SKM-1 (cell line): ENCODE results near the gene C2orf49.

Experiments used
- DNase-seq: peaks from one replicate; lab custom pipeline; 2025; ENCODE audit not compliant: unreplicated experiment; lab: John Stamatoyannopoulos, UW

The C2orf49 gene

GRCh38 chr2:105381101-105381668 is 43.8 kb downstream of the C2orf49 start:
- DNase-seq = no peak

DNA sequence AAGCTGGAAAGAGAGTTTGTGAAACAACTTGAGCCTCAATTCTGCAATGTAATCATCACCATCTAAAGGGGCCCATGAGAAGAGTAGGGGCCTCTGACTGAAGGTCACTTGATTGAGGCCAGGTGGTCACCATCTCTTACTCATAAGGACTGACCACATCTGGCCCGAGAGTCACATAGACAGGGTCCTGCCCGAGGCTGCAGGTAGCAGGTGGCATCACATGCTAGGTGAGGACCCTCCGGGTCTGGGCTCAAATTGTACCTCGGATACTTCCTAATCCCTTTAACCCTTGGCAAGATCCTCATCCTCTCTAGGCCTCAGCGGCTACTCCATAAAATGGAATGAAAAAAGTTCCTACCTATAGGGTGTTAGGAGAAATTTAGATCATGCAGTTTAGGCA is 44.8 kb downstream of the C2orf49 start:
- DNase-seq = no peak

DNA sequence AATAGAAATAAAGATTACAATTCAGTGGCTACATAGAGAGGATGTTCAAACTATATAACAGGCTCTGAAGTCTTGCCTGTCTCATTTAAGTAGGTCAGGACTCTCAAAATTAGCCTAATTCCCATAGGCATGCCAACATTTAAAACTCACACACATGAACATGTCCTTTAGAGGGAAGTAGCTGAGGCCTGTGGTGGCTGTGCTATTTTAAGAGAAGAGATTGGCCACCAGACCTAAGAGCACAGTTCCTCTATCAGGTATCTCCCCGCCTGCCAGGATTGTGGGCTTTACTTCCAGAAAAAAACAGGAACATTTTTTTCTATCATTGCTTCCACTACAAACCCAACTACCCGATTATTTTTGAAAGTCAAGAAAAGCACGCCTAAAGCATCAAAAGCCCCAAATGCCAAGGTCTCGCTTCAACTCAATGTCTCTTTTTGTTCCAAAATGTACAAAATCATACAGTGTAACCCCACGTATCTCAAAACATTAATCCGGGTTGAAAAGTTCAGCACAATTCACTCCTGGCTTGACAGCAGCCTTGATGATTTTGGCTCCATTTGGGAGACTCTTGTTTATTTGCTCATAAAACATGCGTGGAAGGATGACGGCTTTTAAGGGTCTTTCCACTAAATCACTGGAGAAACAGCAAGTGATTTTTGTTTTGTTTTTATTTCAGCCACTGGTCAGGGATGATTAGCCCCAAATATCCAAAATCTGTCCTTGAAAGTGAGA is 46.3 kb downstream of the C2orf49 start:
- peak; percentile 49 for DNase-seq

DNA sequence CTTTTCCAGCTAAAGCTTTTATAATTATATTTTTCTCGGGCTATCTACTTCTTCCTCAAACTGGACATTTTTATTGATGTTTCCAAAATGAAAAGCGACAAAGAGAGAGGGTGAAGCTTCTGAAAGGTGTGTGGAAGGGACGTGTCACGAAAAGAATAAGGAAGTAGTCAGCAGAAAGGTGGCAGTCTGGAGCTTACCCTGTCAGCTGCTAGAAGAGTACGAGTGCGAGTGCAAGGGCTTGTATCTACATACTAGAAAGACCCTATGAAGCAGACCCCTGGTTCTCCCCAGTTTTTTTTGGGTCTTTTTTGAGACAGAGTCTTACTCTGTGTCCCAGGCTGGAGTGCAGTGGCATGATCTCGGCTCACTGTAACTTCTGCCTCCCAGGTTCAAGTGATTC is 46.9 kb downstream of the C2orf49 start:
- DNase-seq = no peak

DNA sequence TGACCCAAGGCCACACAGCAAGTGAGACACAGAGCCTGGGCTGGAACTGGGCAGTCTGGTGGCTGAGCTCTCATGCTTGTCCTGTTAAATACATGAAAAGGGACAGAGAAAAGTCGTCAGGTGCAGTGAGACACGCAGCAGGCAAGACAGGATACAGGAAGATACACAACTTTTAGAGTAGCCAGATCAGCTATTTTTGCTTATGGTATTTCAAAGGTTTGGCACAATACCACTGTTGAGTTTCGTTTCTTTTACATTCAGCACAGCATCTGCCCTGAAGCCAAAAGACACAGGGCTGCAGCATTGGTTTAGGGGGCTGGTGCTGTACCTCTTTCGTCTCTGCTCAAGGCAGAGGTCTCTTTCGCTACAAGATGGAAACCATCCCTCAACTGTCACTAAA is 47.5 kb downstream of the C2orf49 start:
- DNase-seq = no peak

- no peak for DNase-seq
Observed at GRCh38 chr2:105385731-105386540, 48.6 kb downstream of the C2orf49 start.

DNA sequence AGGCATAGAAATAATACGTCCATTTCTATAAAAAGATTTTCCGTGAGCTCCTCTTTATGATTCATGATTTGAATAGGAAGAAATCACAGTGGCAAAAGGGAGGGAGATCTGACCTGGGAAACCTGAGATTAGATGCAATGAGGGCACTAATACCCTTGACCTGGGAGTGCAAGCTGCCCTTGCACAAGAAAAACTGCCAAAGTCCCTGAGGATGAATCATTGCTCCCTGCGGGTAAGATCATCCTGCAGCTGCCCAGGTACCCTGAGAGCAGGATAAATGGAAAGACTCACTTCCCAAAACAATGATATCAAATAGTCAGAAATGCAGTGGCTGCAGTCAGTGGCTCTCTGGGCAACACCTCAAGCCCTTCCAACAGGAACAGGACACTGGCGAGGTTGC is 49.9 kb downstream of the C2orf49 start:
- no peak for DNase-seq

DNA sequence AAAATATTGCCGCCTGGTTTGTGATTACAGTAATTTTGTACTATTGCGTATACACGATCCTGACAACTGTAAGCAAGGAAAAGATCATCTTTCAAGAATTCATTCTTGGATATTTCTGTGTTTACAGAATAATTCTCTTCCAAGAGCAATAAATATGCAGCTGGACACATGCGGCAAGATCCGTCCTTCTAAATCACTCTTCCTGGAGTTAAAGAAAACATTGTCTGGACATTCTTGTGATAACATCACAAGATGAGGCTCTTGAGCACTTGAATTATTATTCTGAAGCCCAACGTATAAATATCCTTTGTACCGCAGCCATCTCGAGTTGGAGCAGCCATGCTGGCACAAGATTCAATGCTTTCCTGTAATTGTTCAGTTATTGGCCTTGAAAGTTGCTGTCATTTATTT is 51.6 kb downstream of the C2orf49 start:
- no peak for DNase-seq

DNA sequence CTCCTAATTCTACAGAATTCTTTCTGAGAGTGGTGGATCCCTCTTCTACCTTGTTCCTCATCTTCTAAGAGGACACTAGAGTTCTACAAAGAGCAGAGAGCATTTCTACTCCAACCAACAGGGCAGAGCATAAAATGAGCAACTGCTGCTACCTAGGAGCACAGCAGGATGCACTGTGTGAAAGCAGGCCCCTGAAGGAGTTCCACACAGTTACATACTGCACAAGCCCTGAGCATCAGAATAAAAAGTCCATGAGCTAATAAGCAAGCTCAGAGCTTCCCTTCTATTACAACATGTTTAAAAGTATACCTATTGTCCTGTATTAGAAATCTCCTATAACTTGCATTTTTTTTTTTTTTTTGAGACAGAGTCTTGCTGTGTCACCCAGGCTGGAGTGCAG is 53.1 kb downstream of the C2orf49 start:
- DNase-seq = no peak

DNA sequence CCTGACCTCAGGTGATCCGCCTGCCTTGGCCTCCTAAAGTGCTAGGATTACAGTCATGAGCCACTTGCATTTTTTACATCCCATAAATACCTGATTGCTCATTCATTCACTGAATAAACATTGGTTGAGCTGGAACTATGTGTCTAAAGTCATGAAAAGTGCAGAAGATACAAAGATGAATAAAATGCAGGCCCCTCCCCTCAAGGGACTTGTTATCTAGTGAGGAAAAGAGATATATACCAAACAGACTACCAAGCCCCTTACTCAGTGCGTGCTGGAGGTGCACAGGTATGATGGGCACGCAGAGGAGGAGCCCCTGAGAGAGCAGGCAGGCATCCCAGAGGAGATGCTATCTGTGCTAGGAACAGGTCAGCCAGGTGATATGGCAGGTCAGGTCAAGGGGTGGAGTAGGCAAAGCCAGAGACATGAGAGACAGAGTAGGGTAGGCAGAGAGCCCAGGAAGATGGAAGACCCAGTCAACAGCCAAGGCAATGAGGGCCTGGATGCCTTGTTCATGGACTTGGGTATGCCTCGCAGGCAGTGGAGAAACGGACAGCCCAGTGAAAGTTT is 53.8 kb downstream of the C2orf49 start:
- no peak for DNase-seq

DNA sequence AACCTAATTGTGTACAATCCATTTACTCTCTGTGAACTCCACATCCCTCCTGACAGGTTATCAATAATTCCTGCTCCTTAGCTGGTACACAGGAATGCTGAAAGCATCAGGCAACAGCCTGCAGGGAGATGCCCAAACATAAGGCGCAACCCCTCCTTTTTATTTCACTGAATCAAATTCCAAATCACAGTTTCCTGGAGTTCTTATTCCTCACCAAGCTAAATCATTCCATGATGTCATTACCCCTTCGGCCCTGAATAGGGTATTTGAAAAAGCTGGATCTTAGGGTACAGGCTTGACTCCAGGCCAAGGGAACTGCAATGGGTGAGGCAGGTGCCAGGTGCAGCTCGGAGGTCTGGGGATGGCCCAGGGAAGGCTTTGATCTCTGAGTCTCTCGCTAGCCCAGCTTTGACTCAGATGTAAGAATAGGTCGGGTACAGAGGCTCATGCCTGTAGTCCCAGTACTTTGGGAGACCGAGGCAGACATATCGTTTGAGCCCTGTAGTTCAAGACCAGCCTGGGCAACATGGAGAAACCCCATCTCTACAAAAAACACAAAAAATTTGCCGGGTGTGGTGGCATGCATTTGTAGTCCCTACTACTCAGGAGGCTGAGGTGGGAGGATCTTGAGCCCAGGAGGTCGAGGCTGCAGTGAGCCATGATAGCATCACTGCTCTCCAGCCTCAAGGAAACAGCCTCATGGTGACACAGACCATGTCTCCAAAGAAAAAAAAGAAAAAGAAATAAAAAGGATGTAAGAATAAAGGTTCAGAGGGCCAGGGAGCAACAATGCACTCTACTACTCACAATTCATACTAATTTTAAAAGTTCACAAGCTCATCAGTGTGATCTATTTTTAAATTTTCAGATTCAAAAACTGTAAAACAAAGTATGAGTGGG is 54.7 kb downstream of the C2orf49 start:
- no peak for DNase-seq

- no peak for DNase-seq
Observed at GRCh38 chr2:105393373-105394055, 56.2 kb downstream of the C2orf49 start.

DNA sequence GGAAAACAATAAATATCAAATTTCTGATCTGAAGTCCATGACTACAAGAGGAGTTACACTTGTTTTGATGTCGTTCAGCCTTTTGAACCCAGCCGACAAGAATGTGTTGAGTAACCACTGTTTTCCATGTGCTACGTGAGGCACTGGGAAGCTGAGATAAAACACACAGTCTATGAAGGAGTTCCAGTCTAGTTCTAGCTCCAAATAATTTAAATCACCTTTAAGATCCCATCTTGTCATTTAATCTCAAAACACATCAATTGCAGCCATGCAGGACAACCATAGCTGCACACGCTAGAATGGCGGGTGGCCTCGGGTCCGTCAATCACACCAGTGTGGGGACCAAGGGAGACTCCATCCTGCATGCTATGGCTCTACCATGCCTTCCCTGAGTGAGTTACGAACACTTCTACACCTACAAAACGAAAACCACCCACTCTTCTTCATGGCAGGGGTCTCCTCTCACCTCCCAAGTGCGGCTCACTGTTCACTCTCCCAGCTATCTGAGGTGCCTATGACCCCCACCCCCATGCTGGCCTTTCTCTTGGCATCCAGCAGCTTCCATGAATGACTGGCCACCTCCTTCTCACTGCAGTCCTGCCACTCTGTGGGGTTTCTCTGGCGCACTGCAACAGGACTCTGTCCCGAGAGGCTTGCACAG is 57.7 kb downstream of the C2orf49 start:
- no peak for DNase-seq

- DNase-seq = no peak
Observed at GRCh38 chr2:105395691-105396090, 58.4 kb downstream of the C2orf49 start.

GRCh38 chr2:105396254-105397024 is 59.1 kb downstream of the C2orf49 start:
- no peak for DNase-seq

DNA sequence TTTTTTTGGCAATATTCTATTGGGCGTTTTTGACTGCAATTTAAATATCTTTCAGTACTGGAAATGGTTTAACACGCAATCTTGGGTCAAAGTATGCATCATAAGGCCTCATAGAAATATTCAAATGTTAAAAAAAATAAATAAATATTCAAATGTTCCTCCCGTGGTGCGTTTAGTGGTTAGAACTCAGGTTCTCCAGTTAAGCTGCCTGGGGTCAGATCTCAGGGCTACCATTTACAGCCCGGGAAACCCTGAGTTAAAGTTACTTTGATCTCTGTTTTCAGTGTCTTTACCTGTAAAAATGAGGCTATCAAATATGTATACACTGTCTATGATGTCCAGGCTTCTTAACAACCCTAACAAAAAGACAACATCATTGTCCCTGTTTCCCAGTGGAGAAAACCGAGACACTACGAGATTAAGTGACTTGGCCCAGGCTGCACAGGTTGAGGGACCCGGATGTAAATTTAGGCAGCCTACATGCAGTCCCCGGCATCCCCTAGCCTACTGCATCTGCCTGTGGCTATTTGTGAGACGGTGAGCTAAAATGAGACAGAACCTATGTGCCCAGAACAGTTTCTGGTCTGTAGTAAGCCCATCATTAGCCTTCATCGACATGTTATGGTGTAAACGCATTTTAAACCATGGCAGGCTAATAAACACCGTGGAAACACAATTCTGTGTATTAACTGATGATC is 59.8 kb downstream of the C2orf49 start:
- DNase-seq = no peak

DNA sequence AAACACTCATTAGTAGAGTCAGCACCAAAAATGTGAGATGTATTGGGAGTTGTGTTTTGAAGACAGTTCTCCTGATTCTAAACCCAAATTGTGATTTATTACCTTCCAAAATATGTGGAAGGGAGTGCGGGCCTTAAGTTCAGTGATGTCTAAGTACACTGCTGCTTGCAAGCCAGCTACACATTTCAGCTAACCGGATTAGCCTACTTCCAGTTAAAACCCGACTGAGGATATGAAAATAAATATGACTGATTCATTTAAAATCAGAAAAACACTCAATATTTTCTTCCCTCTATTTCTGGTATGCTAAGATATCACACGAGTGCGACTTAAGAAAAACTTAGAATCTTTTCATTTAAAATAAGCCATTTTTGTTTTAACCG is 60.6 kb downstream of the C2orf49 start:
- no peak for DNase-seq
